HG02981 (cell line): ENCODE data around the gene LTBP2.
A peak's percentile ranks its signal among the peaks of the same experiment; 100 is the strongest.

Experiments used
- ATAC-seq: cut with Tn5 transposase; IDR thresholded peaks from one replicate; pipeline ENCODE4 v1.9.1; 2021; ENCODE audit warnings: mild to moderate bottlenecking, moderate library complexity; ENCODE audit not compliant: unreplicated experiment

LTBP2 gene

GRCh38 chr14:74493343-74494261 lies 118.4 kb downstream of the LTBP2 start, which contains the start of gene ISCA2:
Gene ISCA2, plus strand, starts transcription at chr14:74493765. Its CDS starts 10 bp downstream, at chr14:74493775.
- ATAC-seq, result peak; percentile 86

DNA sequence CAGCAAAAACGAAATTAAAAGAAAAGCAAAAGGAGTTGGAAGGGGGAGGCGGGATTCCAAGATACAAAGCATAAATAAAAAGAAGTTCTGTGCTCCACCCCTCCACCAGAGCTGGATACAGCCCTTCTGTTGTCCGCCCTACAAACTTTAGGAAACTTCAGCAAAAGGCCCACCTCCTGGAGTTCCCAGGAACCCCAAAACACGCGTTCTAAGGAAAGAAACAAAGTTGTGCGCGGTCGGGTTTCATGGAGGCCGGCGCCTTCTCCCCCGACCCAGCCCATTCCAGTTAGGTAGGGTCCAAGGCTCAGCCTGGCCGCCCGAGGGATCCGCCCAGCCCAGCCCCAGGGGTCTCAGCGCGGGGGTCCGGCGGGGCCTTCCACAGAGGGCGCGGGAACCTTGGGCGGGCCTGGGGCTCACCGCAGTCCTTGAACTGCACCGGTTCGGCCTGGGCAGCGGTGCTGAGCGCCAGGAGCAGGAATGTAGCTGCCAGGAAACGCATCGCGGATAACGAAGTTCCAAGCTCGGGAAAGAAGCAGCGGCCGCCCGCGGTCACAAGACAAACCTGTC lies 119.2 kb downstream of the LTBP2 start, which contains the start of gene NPC2:
Gene NPC2, minus strand, starts transcription at position 530 of the 567 bp plus-strand sequence. Its CDS starts 31 bp downstream, at position 499.
- peak; percentile 9 for ATAC-seq

DNA sequence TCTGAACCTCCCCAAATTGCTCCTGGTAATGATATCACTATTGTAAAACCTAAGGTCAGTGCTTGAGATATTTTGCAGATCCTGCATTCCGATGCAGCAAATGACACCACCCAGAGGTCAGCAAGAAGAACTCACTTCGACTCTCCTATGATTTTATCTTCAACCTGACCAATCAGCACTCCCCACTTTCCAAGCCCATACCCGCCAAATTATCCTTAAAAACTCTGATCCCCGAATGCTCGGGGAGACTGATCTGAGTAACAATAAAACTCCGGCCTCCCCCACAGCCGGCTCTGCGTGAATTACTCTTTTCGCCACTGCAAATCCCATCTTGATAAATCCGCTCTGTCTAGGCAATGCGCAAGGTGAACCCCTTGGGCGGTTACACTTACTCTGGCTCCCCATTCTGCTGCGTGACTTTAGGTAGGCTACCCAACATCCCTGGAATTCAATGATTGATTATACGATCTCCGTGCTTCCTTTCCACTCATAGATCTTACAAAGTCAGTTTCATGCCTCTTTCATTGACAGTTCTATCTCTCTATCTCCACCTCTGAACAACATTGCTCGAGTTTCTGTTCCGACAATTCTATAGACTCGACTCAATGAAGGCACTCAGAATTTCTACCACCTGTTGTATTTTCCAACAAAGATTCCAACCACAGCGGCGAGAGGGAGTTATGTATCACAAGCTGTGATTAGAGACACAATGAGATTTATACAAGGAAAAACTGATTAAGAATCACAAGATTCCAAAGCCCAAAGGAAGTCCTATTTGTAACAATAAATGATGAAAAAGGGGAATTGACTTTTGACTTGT lies 119.9 kb downstream of the LTBP2 start:
- ATAC-seq, result no peak

DNA sequence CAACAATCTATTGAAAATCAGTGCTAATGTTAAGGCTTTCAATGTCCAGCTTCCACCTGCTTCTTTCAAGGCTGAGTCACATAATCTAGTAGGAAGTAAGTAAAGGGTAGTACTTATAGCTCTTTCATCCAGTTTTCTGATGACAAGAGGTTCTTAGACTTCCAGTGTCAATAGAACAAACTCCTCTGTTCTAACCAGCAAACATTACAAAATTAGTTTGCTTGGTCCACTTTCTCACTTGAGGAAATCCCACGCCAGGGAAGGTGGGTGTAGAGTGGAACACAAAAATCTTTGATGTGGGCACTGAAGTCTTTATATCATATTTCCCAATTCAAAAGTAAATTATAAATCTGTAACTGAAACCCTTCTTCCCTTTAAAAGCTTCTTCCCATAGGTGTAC lies 121.6 kb downstream of the LTBP2 start:
- ATAC-seq, result no peak

- ATAC-seq, result no peak
These were observed 123.1 kb downstream of the LTBP2 start for GRCh38 chr14:74488786-74489397.

DNA sequence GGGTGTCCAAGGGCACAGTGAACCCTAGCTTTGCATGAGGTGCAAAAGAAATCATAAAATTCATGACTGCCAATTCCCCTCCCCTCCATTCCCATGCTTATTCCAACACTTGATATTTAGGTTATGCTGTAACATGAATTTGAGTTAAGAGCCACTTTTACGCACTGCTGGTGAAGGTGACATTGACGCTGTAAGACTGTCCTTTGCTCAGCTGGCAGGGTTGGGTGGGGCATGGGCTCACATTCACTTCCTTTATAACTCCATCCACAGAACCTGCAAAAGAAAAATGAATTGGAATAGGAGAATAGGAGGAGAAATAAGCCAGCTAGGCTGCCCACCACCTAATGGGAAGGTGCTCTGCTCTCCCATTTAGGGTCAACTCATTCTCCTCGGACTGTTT lies 125.9 kb downstream of the LTBP2 start:
- no peak for ATAC-seq

- ATAC-seq, result no peak
These were observed 128.7 kb downstream of the LTBP2 start for GRCh38 chr14:74483321-74483720.

- no peak for ATAC-seq
These were observed 129.5 kb downstream of the LTBP2 start for GRCh38 chr14:74482571-74482970.

DNA sequence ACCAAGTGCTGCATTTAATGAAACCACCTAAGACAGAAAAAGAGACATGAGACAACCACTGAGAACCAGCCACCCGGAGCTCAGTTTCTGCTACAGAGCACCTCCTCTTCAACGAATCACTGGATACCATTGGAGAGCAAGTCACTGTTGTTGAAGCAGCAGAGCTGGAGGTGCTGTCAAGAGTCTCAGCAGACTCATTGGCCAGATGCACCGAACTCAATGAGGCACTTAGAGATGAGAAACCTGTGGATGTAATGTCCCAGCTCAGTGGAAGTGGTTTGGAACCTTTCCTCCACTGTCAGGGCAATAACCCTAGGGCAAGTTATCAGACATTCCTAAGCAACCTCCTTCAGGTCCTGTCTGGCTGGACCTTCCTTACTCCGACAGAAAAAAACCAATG lies 132.0 kb downstream of the LTBP2 start:
- ATAC-seq, result no peak

GRCh38 chr14:74478996-74479635 lies 132.9 kb downstream of the LTBP2 start:
- no peak for ATAC-seq

DNA sequence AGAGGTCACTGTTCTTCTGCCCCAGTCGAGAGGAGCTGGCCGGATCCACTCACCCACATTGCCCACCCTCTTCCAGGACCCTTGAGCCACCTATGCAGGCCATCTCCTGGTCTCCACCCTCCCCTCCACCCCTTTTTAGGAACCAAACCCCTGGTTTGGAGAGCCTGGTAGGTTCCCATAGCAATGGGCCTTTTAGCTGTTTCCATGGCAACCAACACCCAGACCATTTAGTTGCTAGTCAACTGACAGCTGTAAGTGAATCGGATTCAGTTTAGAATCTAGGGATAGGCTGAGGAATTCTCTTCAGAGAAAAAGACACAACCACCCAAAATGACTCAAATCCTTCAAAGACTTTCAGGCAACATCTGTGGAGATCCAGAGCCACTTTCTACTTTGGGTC lies 135.4 kb downstream of the LTBP2 start:
- ATAC-seq, result no peak

GRCh38 chr14:74476107-74476506 lies 135.9 kb downstream of the LTBP2 start:
- ATAC-seq, result no peak

DNA sequence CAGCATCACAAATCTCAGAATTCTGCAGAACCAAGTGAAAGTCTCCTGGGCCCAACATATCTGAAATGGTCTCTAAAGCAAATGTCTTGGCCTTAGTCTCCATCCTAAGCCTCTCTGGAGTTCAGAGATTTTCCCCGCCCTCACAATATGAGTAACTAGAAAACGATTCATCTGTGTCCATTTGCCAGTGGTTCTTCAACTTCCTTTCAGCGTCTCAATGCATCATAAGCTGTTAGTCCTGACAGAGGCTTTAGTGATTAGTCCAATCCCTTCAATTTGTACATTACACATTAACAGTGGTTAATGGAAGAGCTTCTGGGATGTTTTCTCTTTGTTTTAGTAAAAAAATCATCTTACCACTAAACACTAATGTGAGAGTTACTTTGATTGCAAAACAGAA lies 136.4 kb downstream of the LTBP2 start:
- ATAC-seq, result no peak

DNA sequence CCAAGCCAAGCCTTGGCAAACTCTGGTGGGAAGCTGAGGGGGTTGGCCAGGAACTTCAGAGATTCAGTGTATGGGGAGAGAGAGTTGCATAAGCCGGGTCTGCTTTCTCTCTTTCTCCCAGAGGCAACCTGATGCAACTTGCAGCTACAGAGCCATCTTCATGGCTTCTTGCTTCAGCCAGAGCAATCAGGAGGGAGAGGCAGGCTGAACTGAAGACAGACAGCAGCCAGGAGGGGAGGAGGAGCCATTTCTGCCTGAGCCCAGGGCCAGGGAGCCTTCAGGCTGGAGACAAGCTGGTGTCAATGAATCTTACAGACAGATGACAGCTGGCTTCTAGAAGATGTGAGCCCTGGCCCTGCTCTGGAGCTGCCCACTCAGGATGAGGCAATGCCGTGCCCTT lies 137.7 kb downstream of the LTBP2 start:
- ATAC-seq, result no peak

DNA sequence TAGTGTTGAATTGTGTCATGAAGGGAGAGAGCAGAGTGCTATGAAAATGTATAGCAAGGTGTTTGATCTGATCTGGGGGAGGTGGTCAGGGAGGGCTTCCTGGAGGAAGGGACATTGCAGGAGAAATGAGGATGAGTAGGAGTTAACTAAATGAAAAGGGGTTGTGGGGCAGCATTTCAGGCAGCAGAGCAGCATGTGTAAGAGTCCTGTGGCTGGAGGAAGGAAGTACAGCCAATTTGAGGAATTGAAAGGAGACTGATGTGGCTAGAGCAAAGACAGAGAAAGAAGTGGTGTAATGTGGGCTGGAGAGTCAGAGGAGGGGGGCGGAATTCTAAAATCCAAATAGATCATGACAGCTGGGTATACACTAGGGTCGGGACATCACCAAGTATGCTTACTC lies 139.4 kb downstream of the LTBP2 start:
- ATAC-seq, result no peak

- no peak for ATAC-seq
These were observed 142.2 kb downstream of the LTBP2 start for GRCh38 chr14:74469548-74470518.

DNA sequence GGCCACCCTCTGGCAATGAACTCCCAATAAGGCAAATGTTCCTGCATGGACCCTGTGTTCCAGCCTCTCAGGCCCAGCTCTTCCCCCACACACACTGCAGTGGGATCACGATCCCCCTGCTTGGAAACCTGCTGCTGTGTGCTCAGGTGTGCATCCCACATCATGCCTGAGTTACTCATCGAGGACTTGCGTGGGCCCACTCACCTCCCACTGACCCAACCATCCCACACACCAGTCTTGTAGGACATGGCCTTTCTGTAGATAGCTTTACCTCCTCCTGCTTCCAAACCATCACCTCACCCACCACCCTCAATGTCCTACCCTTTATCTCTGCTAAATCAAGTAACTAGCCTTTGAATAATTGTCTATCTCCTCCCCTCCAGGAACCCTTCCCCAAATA lies 143.5 kb downstream of the LTBP2 start:
- no peak for ATAC-seq

DNA sequence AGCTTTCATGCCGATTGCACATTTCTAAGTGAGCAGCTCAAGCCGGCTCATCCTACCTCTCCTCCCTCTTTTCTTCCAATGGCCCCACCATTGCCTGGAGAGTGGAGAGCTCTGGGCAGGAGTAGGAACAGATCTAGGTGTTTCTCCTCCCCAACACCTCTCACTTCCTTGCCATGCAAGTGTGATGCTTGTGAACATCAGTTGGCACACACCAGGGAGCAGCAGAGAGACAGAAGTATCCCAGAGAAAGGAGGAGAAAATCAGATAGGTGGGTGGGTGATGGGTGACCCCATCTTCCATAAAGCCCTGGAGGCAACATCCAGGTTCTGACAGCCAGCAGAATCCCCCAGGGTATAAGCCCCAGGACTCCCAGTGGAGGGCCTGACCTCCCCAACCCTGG lies 146.7 kb downstream of the LTBP2 start:
- ATAC-seq, result no peak

- no peak for ATAC-seq
These were observed 147.3 kb downstream of the LTBP2 start for GRCh38 chr14:74464785-74465184.
